ENCODE measurements around the gene ZNF563.

GRCh38 chr19:12345197-12345596 is 11.8 kb upstream of the ZNF563 start:
- no peak for TF ChIP-seq EZH2phosphoT487 (IDR thresholded peaks at IDR 0.05; ENCODE audit: unreplicated experiment)
- TF ChIP-seq POLR2AphosphoS5 (IDR thresholded peaks at IDR 0.05; ENCODE audit: low read depth), result no peak
- no peak for TF ChIP-seq CTCF (conservative IDR thresholded peaks at IDR 0.05; ENCODE audit: low read depth in 2 of 2)
- no peak for TF ChIP-seq EZH2 (IDR thresholded peaks at IDR 0.05; ENCODE audit: low read depth, unreplicated experiment)
- TF ChIP-seq REST (IDR thresholded peaks at IDR 0.05; ENCODE audit: unreplicated experiment), result no peak
- TF ChIP-seq ETS1 (IDR thresholded peaks at IDR 0.05), result no peak
- TF ChIP-seq NANOG (IDR thresholded peaks at IDR 0.05; ENCODE audit: borderline replicate concordance), result no peak
- no peak for TF ChIP-seq ZNF462 (CRISPR knock-in tag; IDR thresholded peaks at IDR 0.05)
- TF ChIP-seq JUNB (IDR thresholded peaks at IDR 0.05; ENCODE audit: unreplicated experiment), result no peak
- no peak for TF ChIP-seq STAT1 (IDR thresholded peaks at IDR 0.05; ENCODE audit: unreplicated experiment)
- TF ChIP-seq ZNF114 (CRISPR knock-in tag; IDR thresholded peaks at IDR 0.05), result no peak
- no peak for TF ChIP-seq CREB1 (CRISPR knock-in tag; IDR thresholded peaks at IDR 0.05; ENCODE audit: low read depth)

All from GM23338 (cell line).